ENCODE data around the gene CYTH2. TPM values are rescaled to one million over a fixed set of nuclear protein-coding genes. Genes with fewer than 3 reads are reported as not detected.

CYTH2 gene
- polyA plus RNA-seq, 1 donor from 2014 or later, result 397 TPM

- Histone ChIP-seq H3K9me2 (ENCODE audit: insufficient read depth, low read length) (no peaks in the 10 kb centered on the region), H3K9ac (ENCODE audit: low read length) (no peak overlapping the region), H3F3A (ENCODE audit: insufficient read depth, low read length, poor library complexity, severe bottlenecking) (no peaks in the 10 kb centered on the region), H3K9me3 (ENCODE audit: low read length) (peaks cover 4% of the 10 kb centered on the region), H3K36me3 (ENCODE audit: insufficient read depth, low read length) (no peaks in the 10 kb centered on the region), H3K79me2 (replicated peaks; ENCODE audit: insufficient read depth, low read length) (no peaks in the 10 kb centered on the region), H3K4me3 (ENCODE audit: low read length) (no peak overlapping the region), H3K27ac (ENCODE audit: low read length) (no peak overlapping the region), H3K4me2 (ENCODE audit: low read length) (no peak overlapping the region), H2AFZ (ENCODE audit: low read depth, low read length) (no peak overlapping the region), H4K20me1 (ENCODE audit: insufficient read depth) (no peaks in the 10 kb centered on the region), H3K27me3 (ENCODE audit: insufficient read depth, low read depth, low read length) (no peaks in the 10 kb centered on the region)
- no peak for TF ChIP-seq MXI1 (conservative IDR thresholded peaks at IDR 0.05; ENCODE audit: poor library complexity, severe bottlenecking)
- TF ChIP-seq TAF1 (IDR thresholded peaks at IDR 0.05; ENCODE audit: low read depth), result no peak
- TF ChIP-seq REST (IDR thresholded peaks at IDR 0.05; ENCODE audit: borderline replicate concordance), result no peak
- no peak for TF ChIP-seq POLR2AphosphoS5 (IDR thresholded peaks at IDR 0.05)
- TF ChIP-seq RAD21 (conservative IDR thresholded peaks at IDR 0.05), result no peak
- no peak for TF ChIP-seq EZH2 (IDR thresholded peaks at IDR 0.05; ENCODE audit: borderline replicate concordance, insufficient read depth, low read length, poor library complexity, severe bottlenecking)
- TF ChIP-seq EP300 (conservative IDR thresholded peaks at IDR 0.05; ENCODE audit: poor library complexity, severe bottlenecking), result no peak
- no peak for TF ChIP-seq CTCF (IDR thresholded peaks at IDR 0.05; ENCODE audit: poor library complexity, severe bottlenecking)
- no peak for TF ChIP-seq SMC3 (conservative IDR thresholded peaks at IDR 0.05; ENCODE audit: poor library complexity)
These were observed 60.0 kb downstream of the CYTH2 start for GRCh38 chr19:48529156-48529555.

GRCh38 chr19:48530066-48530720 lies 61.0 kb downstream of the CYTH2 start:
- Histone ChIP-seq H3K9me3 (ENCODE audit: low read length) (peaks cover 4% of the 10 kb centered on the region), H3K4me2 (ENCODE audit: low read length) (no peak overlapping the region), H3K27me3 (ENCODE audit: insufficient read depth, low read depth, low read length) (no peaks in the 10 kb centered on the region), H3K4me3 (ENCODE audit: low read length) (no peak overlapping the region), H3F3A (ENCODE audit: insufficient read depth, low read length, poor library complexity, severe bottlenecking) (no peaks in the 10 kb centered on the region), H3K9ac (ENCODE audit: low read length) (no peak overlapping the region), H3K27ac (ENCODE audit: low read length) (no peak overlapping the region), H3K9me2 (ENCODE audit: insufficient read depth, low read length) (no peaks in the 10 kb centered on the region), H3K36me3 (ENCODE audit: insufficient read depth, low read length) (no peaks in the 10 kb centered on the region), H3K79me2 (replicated peaks; ENCODE audit: insufficient read depth, low read length) (no peaks in the 10 kb centered on the region), H4K20me1 (ENCODE audit: insufficient read depth) (no peaks in the 10 kb centered on the region), H2AFZ (ENCODE audit: low read depth, low read length) (no peak overlapping the region)
- TF ChIP-seq SMC3 (conservative IDR thresholded peaks at IDR 0.05; ENCODE audit: poor library complexity), result no peak
- no peak for TF ChIP-seq EP300 (conservative IDR thresholded peaks at IDR 0.05; ENCODE audit: poor library complexity, severe bottlenecking)
- TF ChIP-seq RAD21 (conservative IDR thresholded peaks at IDR 0.05), result no peak
- no peak for TF ChIP-seq REST (IDR thresholded peaks at IDR 0.05; ENCODE audit: borderline replicate concordance)
- no peak for TF ChIP-seq EZH2 (IDR thresholded peaks at IDR 0.05; ENCODE audit: borderline replicate concordance, insufficient read depth, low read length, poor library complexity, severe bottlenecking)
- TF ChIP-seq TAF1 (IDR thresholded peaks at IDR 0.05; ENCODE audit: low read depth), result no peak
- no peak for TF ChIP-seq POLR2AphosphoS5 (IDR thresholded peaks at IDR 0.05)
- TF ChIP-seq MXI1 (conservative IDR thresholded peaks at IDR 0.05; ENCODE audit: poor library complexity, severe bottlenecking), result no peak
- TF ChIP-seq CTCF (IDR thresholded peaks at IDR 0.05; ENCODE audit: poor library complexity, severe bottlenecking), result no peak
